Measurements from ENCODE around the gene JMJD1C.

- TF ChIP-seq CTCF (IDR thresholded peaks at IDR 0.05), result no peak
- TF ChIP-seq POLR2A (IDR thresholded peaks at IDR 0.05), result no peak
Measured at GRCh38 chr10:63201118-63201517, 264.7 kb downstream of the JMJD1C start.

Data from adrenal gland (tissue), 5 donors.